A549 (cell line): ENCODE measurements around the gene ZSWIM1. TPM values are rescaled to one million over a fixed set of nuclear protein-coding genes. Genes with fewer than 3 reads are reported as not detected.

Experiments used
- ATAC-seq, 2 experiments: fragments of 200-7000 bp in 1 of 2; fragments of >200 bp in 1 of 2; cut with Nextera tagmentation in 1 of 2; cut with Tn5 transposase in 1 of 2; 3 replicates each; pipeline versions ENCODE4 v1.8.0 to v1.9.1; 2018 to 2020; ENCODE audit warnings: mild to moderate bottlenecking in 1 of 2, moderate library complexity in 1 of 2
- CTCF ChIA-PET: fragments of 300-600 bp; sonication (Branson Sonifier 250); formaldehyde crosslinking; extraction: SDS; loops from one replicate; lab custom pipeline; 2021; ENCODE audit warnings: antibody characterized with exemption, inconsistent platforms; lab: Yijun Ruan, JAX
- POLR2A ChIA-PET: fragments of 350-600 bp; formaldehyde crosslinking; extraction: SDS; loops from one replicate; lab custom pipeline; 2021; ENCODE audit warnings: antibody characterized with exemption, inconsistent platforms; lab: Yijun Ruan, JAX
- DNase-seq, 2 experiments: peaks; one replicate each; pipeline versions ENCODE4 v3.0.0 to v3.0.0-alpha.2; 2011 to 2016; ENCODE audit warnings: low read depth in 1 of 2, low spot score in 1 of 2
- FAIRE-seq: peaks from 2 replicates; lab custom pipeline; 2011; peaks lifted over from hg19 to GRCh38; lab: Jason Lieb, UNC
- H3K27ac ChIP-seq, 2 experiments: fragments of >200 bp; sonication (Bioruptor Twin); formaldehyde crosslinking; 3 replicates each; pipeline ENCODE4 v1.5.1; 2016 to 2017
- H3K4me1 ChIP-seq: fragments of >200 bp; sonication (Bioruptor Twin); formaldehyde crosslinking; 3 replicates; pipeline ENCODE4 v1.6.1; 2016
- H3K4me2 ChIP-seq: fragments of >200 bp; sonication (Bioruptor Twin); formaldehyde crosslinking; 3 replicates; pipeline ENCODE4 v1.6.1; 2016
- H3K4me3 ChIP-seq: fragments of >200 bp; sonication (Bioruptor Twin); formaldehyde crosslinking; 3 replicates; pipeline ENCODE4 v1.5.1; 2016
- H3K9me3 ChIP-seq: fragments of >200 bp; sonication (Bioruptor Twin); formaldehyde crosslinking; 3 replicates; pipeline ENCODE4 v1.6.1; 2016
- ATOH8 ChIP-seq: fragments of 250-450 bp; sonication (Bioruptor Pico); IDR thresholded peaks from 2 replicates; pipeline ENCODE4 v1.5.0; 2020; ENCODE audit warnings: low read depth, mild to moderate bottlenecking, moderate library complexity
- BHLHE40 ChIP-seq: IDR thresholded peaks from 2 replicates; pipeline ENCODE4 v1.6.1; 2012; ENCODE audit warnings: low read depth, low read length, inconsistent platforms
- CBX2 ChIP-seq: fragments of 200-600 bp; sonication (generic); IDR thresholded peaks from 2 replicates; pipeline ENCODE4 v1.6.1; 2016; ENCODE audit warnings: low read depth, mild to moderate bottlenecking, borderline replicate concordance
- CBX8 ChIP-seq: fragments of 200-600 bp; sonication (generic); IDR thresholded peaks from 2 replicates; pipeline ENCODE4 v1.6.1; 2016
- CEBPB ChIP-seq, 2 experiments: fragments of >200 bp in 1 of 2; sonication (Bioruptor Twin) in 1 of 2; formaldehyde crosslinking in 1 of 2; IDR thresholded peaks; 2 replicates each; pipeline ENCODE4 v1.6.1; 2012 to 2016
- E2F6 ChIP-seq: IDR thresholded peaks from 2 replicates; pipeline ENCODE4 v1.6.1; 2012; ENCODE audit warnings: low read depth, borderline replicate concordance
- EHMT2 ChIP-seq: fragments of 200-600 bp; sonication (generic); IDR thresholded peaks from 2 replicates; pipeline ENCODE4 v1.6.1; 2016; ENCODE audit warnings: antibody characterized with exemption, low read depth, mild to moderate bottlenecking, moderate library complexity
- FOSB ChIP-seq: fragments of 250-450 bp; sonication (Bioruptor Pico); IDR thresholded peaks from 2 replicates; pipeline ENCODE4 v1.5.0; 2020; ENCODE audit warnings: mild to moderate bottlenecking, moderate library complexity
- FOSL2 ChIP-seq, 2 experiments: fragments of 450-650 bp in 1 of 2; fragments of >200 bp in 1 of 2; sonication (Bioruptor Twin) in 1 of 2; formaldehyde crosslinking; IDR thresholded peaks; 2 replicates each; pipeline versions ENCODE4 v1.5.0 to v1.6.1; 2016 to 2020; ENCODE audit warnings: mild to moderate bottlenecking in 1 of 2, moderate library complexity in 1 of 2
- HEYL ChIP-seq: fragments of 250-450 bp; sonication (Bioruptor Pico); IDR thresholded peaks from 2 replicates; pipeline ENCODE4 v1.8.0; 2021; ENCODE audit warnings: mild to moderate bottlenecking, moderate library complexity
- HOXA7 ChIP-seq: fragments of 250-450 bp; sonication (Bioruptor Pico); IDR thresholded peaks from 2 replicates; pipeline ENCODE4 v1.5.0; 2020; ENCODE audit warnings: mild to moderate bottlenecking, moderate library complexity
- HOXB5 ChIP-seq: fragments of 250-450 bp; sonication (Bioruptor Pico); IDR thresholded peaks from 2 replicates; pipeline ENCODE4 v1.5.0; 2020; ENCODE audit warnings: mild to moderate bottlenecking, moderate library complexity
- JUN ChIP-seq, 2 experiments: fragments of >200 bp; sonication (Bioruptor Twin); formaldehyde crosslinking; IDR thresholded peaks; 2 replicates in 1 of 2; 3 replicates in 1 of 2; pipeline ENCODE4 v1.6.1; 2016 to 2017
- JUNB ChIP-seq: fragments of >200 bp; sonication (Bioruptor Twin); formaldehyde crosslinking; IDR thresholded peaks from 2 replicates; pipeline ENCODE4 v1.6.1; 2016
- MAZ ChIP-seq: fragments of 150-350 bp; IDR thresholded peaks from 2 replicates; pipeline ENCODE4 v1.6.1; 2014; ENCODE audit warnings: antibody characterized with exemption, low read depth, low read length, borderline replicate concordance
- NR3C1 ChIP-seq: fragments of >200 bp; sonication (Bioruptor Twin); formaldehyde crosslinking; IDR thresholded peaks from 3 replicates; pipeline ENCODE4 v1.6.1; 2017
- PBX3 ChIP-seq: IDR thresholded peaks from 2 replicates; pipeline ENCODE4 v1.6.1; 2012
- POLR2A ChIP-seq: IDR thresholded peaks from 2 replicates; pipeline ENCODE4 v1.6.1; 2012; ENCODE audit warnings: mild to moderate bottlenecking, low read length
- RAD21 ChIP-seq, 2 experiments: fragments of >200 bp in 1 of 2; sonication (Bioruptor Twin) in 1 of 2; formaldehyde crosslinking in 1 of 2; IDR thresholded peaks in 1 of 2; conservative IDR thresholded peaks in 1 of 2; 2 replicates in 1 of 2; 3 replicates in 1 of 2; pipeline ENCODE4 v1.6.1; 2012 to 2018; ENCODE audit warnings: inconsistent platforms in 1 of 2
- REST ChIP-seq: fragments of 200-600 bp; sonication (generic); IDR thresholded peaks from 2 replicates; pipeline ENCODE4 v1.6.1; 2016; ENCODE audit warnings: antibody characterized with exemption, mild to moderate bottlenecking, moderate library complexity
- RFX5 ChIP-seq: fragments of 450-650 bp; IDR thresholded peaks from 2 replicates; pipeline ENCODE4 v1.7.1; 2014; ENCODE audit warnings: antibody characterized with exemption, mild to moderate bottlenecking, moderate library complexity
- SMC3 ChIP-seq: fragments of >200 bp; sonication (Bioruptor Twin); formaldehyde crosslinking; IDR thresholded peaks from 3 replicates; pipeline ENCODE4 v1.6.1; 2018; ENCODE audit warnings: inconsistent platforms
- TFCP2L1 ChIP-seq: fragments of 250-450 bp; sonication (Bioruptor Pico); IDR thresholded peaks from 2 replicates; pipeline ENCODE4 v1.5.0; 2021; ENCODE audit warnings: mild to moderate bottlenecking
- WGBS: methylation state at CpG from one replicate; pipeline ENCODE4 v1.1.6; 2017; ENCODE audit errors: missing lambda C conversion rate; 5-methylcytosine and 5-hydroxymethylcytosine counted together
- polyA plus RNA-seq, 4 experiments: library from polyadenylated mRNA; depleted of rRNA in 3 of 4; stranded (reverse); fragments of >200 nt; fragmentation: RNase III in 1 of 4; extraction: RNeasy Plus Mini Kit Qiagen cat#74134 plus additional on column Dnase treatment in 1 of 4; gene quantifications; 2 replicates in 3 of 4; 3 replicates in 1 of 4; pipeline ENCODE4 v1.2.3, GENCODE V29; 2011 to 2017
- TF ChIP-seq, protein P1 (sequence below): fragments of >200 bp; sonication (Bioruptor Twin); formaldehyde crosslinking; IDR thresholded peaks from 2 replicates; pipeline ENCODE4 v1.6.1; 2016

The ZSWIM1 gene
- polyA plus RNA-seq, 2 of the 4 experiments (the other 2 are of a cell fraction) = 4.7 to 6.6 TPM

DNA sequence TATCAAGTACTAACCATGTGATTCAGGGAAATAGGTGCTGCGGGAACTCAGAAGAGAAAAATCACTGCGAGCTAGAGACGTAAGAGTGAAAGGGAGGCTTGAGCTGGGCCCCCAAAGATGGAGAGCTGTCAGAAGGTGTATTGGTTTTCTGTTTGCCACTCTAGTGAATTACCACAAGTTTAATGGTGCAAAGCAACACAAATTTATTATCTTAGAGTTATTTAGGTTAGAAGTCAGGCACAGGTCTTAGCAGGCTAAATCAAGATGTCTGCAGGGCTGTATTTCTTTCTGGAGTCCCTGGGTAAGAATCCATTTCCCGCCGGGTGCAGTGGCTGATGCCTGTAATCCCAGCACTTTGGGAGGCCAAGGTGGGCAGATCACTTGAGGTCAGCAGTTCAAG, 21.1 kb upstream of the ZSWIM1 start:
- no peak for FAIRE-seq
- CTCF ChIA-PET = no interaction called here
- ATAC-seq = no peak

DNA sequence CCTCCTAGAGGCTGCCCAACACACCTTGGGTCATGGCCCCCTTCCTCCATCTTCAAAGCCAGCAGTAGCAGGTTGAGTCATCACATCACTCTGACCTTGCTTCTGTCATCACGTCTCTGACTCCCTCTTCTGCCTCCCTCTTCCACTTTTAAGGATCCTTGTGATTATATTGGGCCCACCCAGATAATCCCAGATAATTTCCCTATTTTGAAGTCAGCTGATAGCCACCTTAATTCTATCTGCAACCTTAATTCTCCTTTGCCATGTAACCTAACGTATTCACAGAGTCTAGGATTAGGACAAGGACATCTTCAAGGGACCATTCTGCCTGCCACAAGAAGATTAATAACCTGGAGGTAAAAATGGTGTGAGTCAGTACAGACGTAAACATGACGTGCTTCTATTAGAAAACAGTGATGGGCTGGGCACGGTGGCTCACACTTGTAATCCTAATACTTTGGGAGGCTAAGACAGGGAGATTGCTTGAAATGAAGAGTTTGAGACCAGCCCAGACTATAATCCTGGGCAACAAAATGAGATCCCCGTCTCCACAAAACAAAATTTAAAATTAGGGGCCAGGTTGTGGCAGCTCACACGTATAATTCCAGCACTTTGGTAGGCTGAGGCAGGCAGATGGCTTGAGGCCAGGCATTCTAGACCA, 20.3 kb upstream of the ZSWIM1 start:
- no peak overlapping the region for H3K27ac ChIP-seq
- TF ChIP-seq ATOH8 (CRISPR knock-in tag) = no peak
- TF ChIP-seq BHLHE40 = no peak
- no peak for TF ChIP-seq RAD21 (conservative IDR thresholded peaks at IDR 0.05 in 1 of 2, IDR thresholded peaks at IDR 0.05 in 1 of 2)
- TF ChIP-seq JUNB = no peak
- no peak for TF ChIP-seq FOSL2 (IDR thresholded peaks at IDR 0.05)
- TF ChIP-seq FOSL2 (CRISPR knock-in tag; IDR thresholded peaks at IDR 0.05) = no peak
- TF ChIP-seq MAZ = no peak
- TF ChIP-seq HOXB5 = no peak
- no peak for TF ChIP-seq NR3C1
- TF ChIP-seq HOXA7 (CRISPR knock-in tag) = no peak
- no peak for TF ChIP-seq FOSB
- no peak for TF ChIP-seq CEBPB (IDR thresholded peaks at IDR 0.05)
- TF ChIP-seq PBX3 = no peak
- H3K4me2 ChIP-seq = 0 out of 3 replicates have a peak overlapping the region, but pooled peaks have one; percentile 6
- 46% methylated on average over 7 of the region's 7 CpGs for WGBS
- ChIA-PET CTCF (interaction anchor here (0.5 to 1.4 kb wide), 3 partner anchors 12 to 89 kb away, joined by 3 to 6 read pairs (median 3); no protein-coding TSS in a partner anchor), POLR2A (interaction anchor here (0.9 kb wide), 1 partner anchor 20 kb away, joined by 3 read pairs; the partner anchor contains the start of gene ZSWIM1)
- FAIRE-seq (no peak), ATAC-seq (no peak), DNase-seq (peak in 1 of 2 experiments; percentile 47)
- H3K4me1 ChIP-seq = peaks cover 22% of the 10 kb centered on the region; the same call in 2 of the 3 replicates
- no peak overlapping the region for H3K4me3 ChIP-seq
- no peaks in the 10 kb centered on the region for H3K9me3 ChIP-seq

More for the DNA sequence above, 21.1 kb upstream of the ZSWIM1 start:
- H3K4me1 ChIP-seq = peaks cover 22% of the 10 kb centered on the region; the same call in 2 of the 3 replicates
- no peak overlapping the region for H3K27ac ChIP-seq
- no peak for DNase-seq
- H3K4me3 ChIP-seq = no peak overlapping the region
- TF ChIP-seq, protein P1, sequence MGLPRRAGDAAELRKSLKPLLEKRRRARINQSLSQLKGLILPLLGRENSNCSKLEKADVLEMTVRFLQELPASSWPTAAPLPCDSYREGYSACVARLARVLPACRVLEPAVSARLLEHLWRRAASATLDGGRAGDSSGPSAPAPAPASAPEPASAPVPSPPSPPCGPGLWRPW = no peak
- no peak for TF ChIP-seq PBX3
- TF ChIP-seq JUNB = no peak
- WGBS = 92% methylated on average over 5 of the region's 5 CpGs
- no peak overlapping the region for H3K4me2 ChIP-seq
- no peaks in the 10 kb centered on the region for H3K9me3 ChIP-seq
- POLR2A ChIA-PET = no interaction called here

DNA sequence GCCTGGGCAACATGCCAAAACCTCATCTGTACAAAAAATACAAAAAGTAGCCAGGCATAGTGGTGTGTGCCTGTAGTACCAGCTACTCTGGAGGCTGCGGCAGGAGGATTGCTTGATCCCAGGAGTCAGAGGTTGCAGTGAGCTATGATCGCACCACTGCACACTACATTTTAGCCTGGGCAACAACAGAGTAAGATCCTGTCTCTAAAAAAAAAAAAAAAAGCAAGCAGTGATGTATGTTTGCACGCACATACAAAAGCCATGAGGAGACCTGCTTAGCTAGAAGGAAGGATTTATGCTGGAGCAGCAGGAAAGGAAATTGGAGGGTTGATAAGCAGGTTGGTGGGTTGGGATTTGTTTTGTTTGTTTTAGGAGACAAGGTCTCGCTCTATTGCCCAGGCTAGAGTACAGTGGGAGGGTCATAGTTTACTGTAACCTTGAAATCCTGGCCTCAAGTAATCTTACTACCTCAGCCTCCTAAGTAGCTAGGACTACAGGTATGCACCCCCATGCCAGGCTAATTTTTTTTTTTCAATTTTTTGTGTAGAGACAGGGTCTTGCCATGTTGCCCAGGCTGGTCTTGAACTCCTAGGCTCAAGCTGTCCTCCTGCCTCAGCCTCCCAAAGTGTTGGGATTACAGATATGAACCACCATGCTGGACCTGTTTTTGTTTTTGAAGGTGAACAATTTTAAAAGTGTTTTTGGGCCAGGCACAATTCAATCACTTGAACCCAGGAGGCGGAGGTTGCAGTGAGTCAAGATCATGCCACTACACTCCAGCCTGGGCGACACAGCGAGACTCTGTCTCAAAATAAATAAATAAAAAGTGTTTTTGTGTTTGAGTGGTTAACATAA, 19.6 kb upstream of the ZSWIM1 start:
- POLR2A ChIA-PET = interaction anchor here (0.9 kb wide), 1 partner anchor 19 kb away, joined by 3 read pairs; the partner anchor contains the start of gene ZSWIM1
- FAIRE-seq = no peak
- Histone ChIP-seq H3K4me1 (peaks cover 15% of the 10 kb centered on the region; the same call in 2 of the 3 replicates), H3K9me3 (no peaks in the 10 kb centered on the region)
- WGBS = 92% methylated on average over 7 of the region's 7 CpGs
- TF ChIP-seq RFX5 = no peak
- TF ChIP-seq CBX8 = no peak
- TF ChIP-seq EHMT2 = no peak
- no peak for TF ChIP-seq JUN (IDR thresholded peaks at IDR 0.05)
- no peak for TF ChIP-seq RAD21 (conservative IDR thresholded peaks at IDR 0.05 in 1 of 2, IDR thresholded peaks at IDR 0.05 in 1 of 2)
- TF ChIP-seq E2F6 = no peak
- TF ChIP-seq SMC3 = no peak
- TF ChIP-seq REST = no peak
- TF ChIP-seq HEYL = no peak
- TF ChIP-seq TFCP2L1 (CRISPR knock-in tag) = no peak
- no peak for TF ChIP-seq POLR2A
- TF ChIP-seq CBX2 = no peak
- TF ChIP-seq, all 56 proteins: peak for 0
- no peak overlapping the region for H3K4me2 ChIP-seq
- no peak overlapping the region for H3K27ac ChIP-seq
- CTCF ChIA-PET = interaction anchor here (0.5 to 1.4 kb wide), 3 partner anchors 11 to 90 kb away, joined by 3 to 6 read pairs (median 3); no protein-coding TSS in a partner anchor
- ATAC-seq (no peak), DNase-seq (no peak)
- no peak overlapping the region for H3K4me3 ChIP-seq
